Skeletal muscle tissue (tissue), 1 donor: ENCODE measurements around the gene OR10AD1. TPM values are rescaled to one million over a fixed set of nuclear protein-coding genes. Genes with fewer than 3 reads are reported as not detected.

ENCODE experiments used
- total RNA-seq: library from RNA; depleted of rRNA; stranded (reverse); fragments of >200 nt; gene quantifications from one replicate; pipeline ENCODE4 v1.2.3, GENCODE V29; 2014

Gene OR10AD1
- total RNA-seq, 1 donor from 2014 or later: not detected

Other genes starting within 250 kb of the OR10AD1 start
- 43.3 TPM for gene TMEM106C, start 239.7 kb downstream of the OR10AD1 start, total RNA-seq
- 88.2 TPM for gene COL2A1, start 198.8 kb downstream of the OR10AD1 start, total RNA-seq
- gene SENP1, start 97.2 kb downstream of the OR10AD1 start, total RNA-seq: 15.1 TPM
- gene PFKM, start 83.9 kb downstream of the OR10AD1 start, total RNA-seq: 304 TPM
- 32.9 TPM for gene ASB8, start 45.8 kb downstream of the OR10AD1 start, total RNA-seq
- 0.52 TPM for gene CCDC184, start 19.6 kb downstream of the OR10AD1 start, total RNA-seq
- gene ZNF641, start 147.6 kb upstream of the OR10AD1 start, total RNA-seq: 16.7 TPM